GM23338 (cell line): ENCODE measurements around the gene RGSL1. TPM values are rescaled to one million over a fixed set of nuclear protein-coding genes. Genes with fewer than 3 reads are reported as not detected.
A peak's percentile ranks its signal among the peaks of the same experiment; 100 is the strongest.

ENCODE experiments used
- ATAC-seq: fragments of 200-7000 bp; cut with Tn5 transposase; 3 replicates; pipeline ENCODE4 v1.9.1; 2020
- DNase-seq: peaks from one replicate; pipeline ENCODE4 v3.0.0-alpha.2; 2015; ENCODE audit warnings: low spot score
- H2AFZ ChIP-seq: fragments of 200-600 bp; sonication (generic); 2 replicates; pipeline ENCODE4 v1.8.0; 2016; ENCODE audit warnings: antibody characterized with exemption, mild to moderate bottlenecking, moderate library complexity
- H3F3A ChIP-seq: fragments of 200-600 bp; sonication (generic); replicated peaks from 2 replicates; pipeline ENCODE4 v1.8.0; 2017; ENCODE audit warnings: antibody characterized with exemption, mixed run types, low read depth
- H3K27ac ChIP-seq: fragments of 200-600 bp; sonication (generic); 2 replicates; pipeline ENCODE4 v1.6.1; 2016; ENCODE audit warnings: low read depth
- H3K27me3 ChIP-seq: fragments of 200-600 bp; sonication (generic); 2 replicates; pipeline ENCODE4 v1.8.0; 2016; ENCODE audit warnings: mild to moderate bottlenecking, mixed run types, moderate library complexity; ENCODE audit not compliant: insufficient read depth
- H3K36me3 ChIP-seq: fragments of 200-600 bp; sonication (generic); 2 replicates; pipeline ENCODE4 v1.8.0; 2016; ENCODE audit warnings: mild to moderate bottlenecking; ENCODE audit not compliant: insufficient read depth
- H3K4me1 ChIP-seq: fragments of 200-600 bp; sonication (generic); 2 replicates; pipeline ENCODE4 v1.8.0; 2016; ENCODE audit warnings: mild to moderate bottlenecking, moderate library complexity; ENCODE audit not compliant: insufficient read depth
- H3K4me2 ChIP-seq: fragments of 200-600 bp; sonication (generic); 2 replicates; pipeline ENCODE4 v1.7.1; 2017; ENCODE audit warnings: mixed run types
- H3K4me3 ChIP-seq: fragments of 200-600 bp; sonication (generic); 2 replicates; pipeline ENCODE4 v1.6.1; 2016; ENCODE audit warnings: mixed run types
- H3K79me2 ChIP-seq: fragments of 200-600 bp; sonication (generic); replicated peaks from 2 replicates; pipeline ENCODE4 v1.8.0; 2017; ENCODE audit warnings: mild to moderate bottlenecking; ENCODE audit not compliant: insufficient read depth
- H3K9me2 ChIP-seq: fragments of 200-600 bp; sonication (generic); 2 replicates; pipeline ENCODE4 v1.8.0; 2017; ENCODE audit not compliant: insufficient read depth
- H4K20me1 ChIP-seq: fragments of 200-600 bp; sonication (generic); replicated peaks from 2 replicates; pipeline ENCODE4 v1.8.0; 2017; ENCODE audit warnings: mild to moderate bottlenecking; ENCODE audit not compliant: insufficient read depth
- H3K27ac Mint-ChIP-seq: 2 replicates; pipeline ENCODE4 v1.8.0; 2020; ENCODE audit warnings: inconsistent platforms, mild to moderate bottlenecking, moderate library complexity, mixed read lengths
- H3K27me3 Mint-ChIP-seq: 3 replicates; pipeline ENCODE4 v1.8.0; 2022; ENCODE audit warnings: low read depth, mild to moderate bottlenecking, moderate library complexity, mixed read lengths, inconsistent platforms; ENCODE audit not compliant: insufficient read depth, poor library complexity
- H3K36me3 Mint-ChIP-seq: 3 replicates; pipeline ENCODE4 v1.8.0; 2021; ENCODE audit warnings: low read depth, mild to moderate bottlenecking, inconsistent platforms, moderate library complexity, mixed read lengths
- H3K4me1 Mint-ChIP-seq: 3 replicates; pipeline ENCODE4 v1.8.0; 2020; ENCODE audit warnings: mild to moderate bottlenecking, inconsistent platforms, mixed read lengths
- H3K4me3 Mint-ChIP-seq: 3 replicates; pipeline ENCODE4 v1.8.0; 2021; ENCODE audit warnings: moderate library complexity, mild to moderate bottlenecking, inconsistent platforms, mixed read lengths
- H3K9me3 Mint-ChIP-seq: 3 replicates; pipeline ENCODE4 v1.8.0; 2020; ENCODE audit warnings: moderate library complexity, mild to moderate bottlenecking, inconsistent platforms, mixed read lengths
- CREB1 ChIP-seq: fragments of 250-450 bp; sonication (Bioruptor Pico); IDR thresholded peaks from 2 replicates; pipeline ENCODE4 v1.5.0; 2020; ENCODE audit warnings: low read depth, mild to moderate bottlenecking, moderate library complexity
- EZH2 ChIP-seq: fragments of 200-600 bp; sonication (generic); IDR thresholded peaks from one replicate; pipeline ENCODE4 v1.8.0; 2017; ENCODE audit warnings: antibody characterized with exemption, mild to moderate bottlenecking, low read depth; ENCODE audit not compliant: unreplicated experiment
- NANOG ChIP-seq: IDR thresholded peaks from 2 replicates; pipeline ENCODE4 v1.6.1; 2016; ENCODE audit warnings: antibody characterized with exemption, borderline replicate concordance
- POLR2AphosphoS5 ChIP-seq: IDR thresholded peaks from 2 replicates; pipeline ENCODE4 v1.6.1; 2016; ENCODE audit warnings: antibody characterized with exemption, low read depth
- STAT1 ChIP-seq: IDR thresholded peaks from one replicate; pipeline ENCODE4 v1.6.1; 2016; ENCODE audit warnings: antibody characterized with exemption; ENCODE audit not compliant: unreplicated experiment
- ZNF331 ChIP-seq: fragments of 250-450 bp; sonication (Bioruptor Pico); IDR thresholded peaks from 2 replicates; pipeline ENCODE4 v1.5.0; 2020; ENCODE audit warnings: low read depth, mild to moderate bottlenecking, moderate library complexity
- polyA plus RNA-seq: library from polyadenylated mRNA; unstranded; fragments of >200 nt; fragmentation: Nextera tagmentation; extraction: Ambion mirVana; gene quantifications from 2 replicates; pipeline ENCODE4 v1.2.1, GENCODE V29; 2016
- total RNA-seq: library from RNA; depleted of rRNA; stranded (reverse); fragments of >200 nt; shearing (Covaris generic); gene quantifications from 2 replicates; pipeline ENCODE4 v1.2.3, GENCODE V29; 2014
- TF ChIP-seq, protein P1 (sequence below): IDR thresholded peaks from 2 replicates; pipeline ENCODE4 v1.6.1; 2016; ENCODE audit warnings: antibody characterized with exemption
- TF ChIP-seq, protein P2 (sequence below): IDR thresholded peaks from one replicate; pipeline ENCODE4 v1.6.1; 2018; ENCODE audit warnings: antibody characterized with exemption; ENCODE audit not compliant: unreplicated experiment
- TF ChIP-seq, protein P3 (sequence below): fragments of 250-450 bp; sonication (Bioruptor Pico); IDR thresholded peaks from 2 replicates; pipeline ENCODE4 v1.5.0; 2020; ENCODE audit warnings: mild to moderate bottlenecking, moderate library complexity

The RGSL1 gene
- total and polyA plus RNA-seq, 2 experiments from 2014 or later, result not detected

DNA sequence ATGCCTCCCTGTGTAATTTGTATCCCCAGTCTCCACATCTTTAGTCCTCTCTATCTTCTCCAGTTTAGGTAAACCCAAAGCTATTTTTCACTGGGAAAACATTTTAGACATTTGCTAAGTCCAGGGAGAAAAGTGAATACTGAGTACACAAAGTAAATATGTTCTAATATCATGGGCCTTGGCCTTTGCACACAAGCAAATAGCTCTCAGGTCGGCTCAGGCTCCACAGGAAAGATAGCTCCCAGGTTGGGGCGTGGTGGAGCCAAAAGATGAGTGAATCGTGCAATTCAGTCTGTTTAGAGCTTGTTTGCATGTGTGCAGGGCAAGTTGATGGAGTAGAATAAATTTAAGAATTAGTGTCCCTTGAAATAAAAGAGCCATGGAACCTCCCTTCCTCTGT is 7.9 kb downstream of the RGSL1 start:
- Histone ChIP-seq H3K27ac (no peak overlapping the region), H3K4me2 (no peak overlapping the region), H4K20me1 (no peaks in the 10 kb centered on the region), H3K79me2 (no peaks in the 10 kb centered on the region), H3F3A (no peaks in the 10 kb centered on the region), H3K36me3 (no peaks in the 10 kb centered on the region), H3K27me3 (no peaks in the 10 kb centered on the region), H3K4me1 (no peaks in the 10 kb centered on the region), H2AFZ (0 out of 2 replicates have a peak overlapping the region, but pooled peaks have one; percentile 32), H3K9me2 (no peaks in the 10 kb centered on the region), H3K4me3 (no peak overlapping the region)
- Mint-ChIP-seq H3K27ac (no peak overlapping the region), H3K4me3 (no peak overlapping the region), H3K36me3 (no peaks in the 10 kb centered on the region), H3K4me1 (peaks cover 17% of the 10 kb centered on the region; the same call in 2 of the 3 replicates), H3K9me3 (peaks cover 6% of the 10 kb centered on the region; the same call in 2 of the 3 replicates), H3K27me3 (no peaks in the 10 kb centered on the region)
- TF ChIP-seq, protein P1, sequence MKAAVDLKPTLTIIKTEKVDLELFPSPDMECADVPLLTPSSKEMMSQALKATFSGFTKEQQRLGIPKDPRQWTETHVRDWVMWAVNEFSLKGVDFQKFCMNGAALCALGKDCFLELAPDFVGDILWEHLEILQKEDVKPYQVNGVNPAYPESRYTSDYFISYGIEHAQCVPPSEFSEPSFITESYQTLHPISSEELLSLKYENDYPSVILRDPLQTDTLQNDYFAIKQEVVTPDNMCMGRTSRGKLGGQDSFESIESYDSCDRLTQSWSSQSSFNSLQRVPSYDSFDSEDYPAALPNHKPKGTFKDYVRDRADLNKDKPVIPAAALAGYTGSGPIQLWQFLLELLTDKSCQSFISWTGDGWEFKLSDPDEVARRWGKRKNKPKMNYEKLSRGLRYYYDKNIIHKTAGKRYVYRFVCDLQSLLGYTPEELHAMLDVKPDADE, result no peak
- TF ChIP-seq, protein P2, sequence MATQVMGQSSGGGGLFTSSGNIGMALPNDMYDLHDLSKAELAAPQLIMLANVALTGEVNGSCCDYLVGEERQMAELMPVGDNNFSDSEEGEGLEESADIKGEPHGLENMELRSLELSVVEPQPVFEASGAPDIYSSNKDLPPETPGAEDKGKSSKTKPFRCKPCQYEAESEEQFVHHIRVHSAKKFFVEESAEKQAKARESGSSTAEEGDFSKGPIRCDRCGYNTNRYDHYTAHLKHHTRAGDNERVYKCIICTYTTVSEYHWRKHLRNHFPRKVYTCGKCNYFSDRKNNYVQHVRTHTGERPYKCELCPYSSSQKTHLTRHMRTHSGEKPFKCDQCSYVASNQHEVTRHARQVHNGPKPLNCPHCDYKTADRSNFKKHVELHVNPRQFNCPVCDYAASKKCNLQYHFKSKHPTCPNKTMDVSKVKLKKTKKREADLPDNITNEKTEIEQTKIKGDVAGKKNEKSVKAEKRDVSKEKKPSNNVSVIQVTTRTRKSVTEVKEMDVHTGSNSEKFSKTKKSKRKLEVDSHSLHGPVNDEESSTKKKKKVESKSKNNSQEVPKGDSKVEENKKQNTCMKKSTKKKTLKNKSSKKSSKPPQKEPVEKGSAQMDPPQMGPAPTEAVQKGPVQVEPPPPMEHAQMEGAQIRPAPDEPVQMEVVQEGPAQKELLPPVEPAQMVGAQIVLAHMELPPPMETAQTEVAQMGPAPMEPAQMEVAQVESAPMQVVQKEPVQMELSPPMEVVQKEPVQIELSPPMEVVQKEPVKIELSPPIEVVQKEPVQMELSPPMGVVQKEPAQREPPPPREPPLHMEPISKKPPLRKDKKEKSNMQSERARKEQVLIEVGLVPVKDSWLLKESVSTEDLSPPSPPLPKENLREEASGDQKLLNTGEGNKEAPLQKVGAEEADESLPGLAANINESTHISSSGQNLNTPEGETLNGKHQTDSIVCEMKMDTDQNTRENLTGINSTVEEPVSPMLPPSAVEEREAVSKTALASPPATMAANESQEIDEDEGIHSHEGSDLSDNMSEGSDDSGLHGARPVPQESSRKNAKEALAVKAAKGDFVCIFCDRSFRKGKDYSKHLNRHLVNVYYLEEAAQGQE, result no peak
- no peak for TF ChIP-seq POLR2AphosphoS5
- DNase-seq (no peak), ATAC-seq (no peak)

DNA sequence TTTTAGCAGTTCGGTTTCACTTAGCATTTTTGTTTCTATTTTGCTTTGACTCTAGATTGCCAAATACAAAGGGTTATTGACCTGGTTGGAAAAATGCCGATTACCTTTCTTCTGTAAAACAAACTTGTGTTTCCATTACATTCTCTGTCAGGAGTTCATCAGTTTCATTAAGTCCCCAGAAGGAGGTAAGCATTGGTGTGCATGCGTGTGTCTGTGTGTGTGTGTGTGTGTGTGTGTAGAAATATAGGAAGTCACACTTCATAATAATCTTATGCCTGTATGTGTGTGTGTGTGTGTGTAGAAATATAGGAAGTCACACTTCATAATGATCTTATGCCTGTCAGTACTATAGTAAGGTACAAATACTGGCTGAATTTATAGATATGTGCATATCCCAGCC is 10.0 kb downstream of the RGSL1 start:
- no peaks in the 10 kb centered on the region for H3K79me2 ChIP-seq
- no peak for ATAC-seq
- H3K4me3 ChIP-seq, result no peak overlapping the region
- no peaks in the 10 kb centered on the region for H3K4me1 ChIP-seq
- DNase-seq, result no peak
- Mint-ChIP-seq H3K4me3 (no peak overlapping the region), H3K9me3 (peaks cover 11% of the 10 kb centered on the region), H3K27ac (no peak overlapping the region), H3K4me1 (0 out of 3 replicates have a peak, but pooled peaks cover 3% of the 10 kb centered on the region), H3K36me3 (no peaks in the 10 kb centered on the region), H3K27me3 (no peaks in the 10 kb centered on the region)
- H3K4me2 ChIP-seq, result no peak overlapping the region
- H2AFZ ChIP-seq, result no peak overlapping the region
- no peaks in the 10 kb centered on the region for H3F3A ChIP-seq
- H3K36me3 ChIP-seq, result no peaks in the 10 kb centered on the region
- H3K27ac ChIP-seq, result no peak overlapping the region
- H3K9me2 ChIP-seq, result no peaks in the 10 kb centered on the region
- no peaks in the 10 kb centered on the region for H3K27me3 ChIP-seq
- no peaks in the 10 kb centered on the region for H4K20me1 ChIP-seq
- TF ChIP-seq NANOG, result no peak
- TF ChIP-seq, protein P3, sequence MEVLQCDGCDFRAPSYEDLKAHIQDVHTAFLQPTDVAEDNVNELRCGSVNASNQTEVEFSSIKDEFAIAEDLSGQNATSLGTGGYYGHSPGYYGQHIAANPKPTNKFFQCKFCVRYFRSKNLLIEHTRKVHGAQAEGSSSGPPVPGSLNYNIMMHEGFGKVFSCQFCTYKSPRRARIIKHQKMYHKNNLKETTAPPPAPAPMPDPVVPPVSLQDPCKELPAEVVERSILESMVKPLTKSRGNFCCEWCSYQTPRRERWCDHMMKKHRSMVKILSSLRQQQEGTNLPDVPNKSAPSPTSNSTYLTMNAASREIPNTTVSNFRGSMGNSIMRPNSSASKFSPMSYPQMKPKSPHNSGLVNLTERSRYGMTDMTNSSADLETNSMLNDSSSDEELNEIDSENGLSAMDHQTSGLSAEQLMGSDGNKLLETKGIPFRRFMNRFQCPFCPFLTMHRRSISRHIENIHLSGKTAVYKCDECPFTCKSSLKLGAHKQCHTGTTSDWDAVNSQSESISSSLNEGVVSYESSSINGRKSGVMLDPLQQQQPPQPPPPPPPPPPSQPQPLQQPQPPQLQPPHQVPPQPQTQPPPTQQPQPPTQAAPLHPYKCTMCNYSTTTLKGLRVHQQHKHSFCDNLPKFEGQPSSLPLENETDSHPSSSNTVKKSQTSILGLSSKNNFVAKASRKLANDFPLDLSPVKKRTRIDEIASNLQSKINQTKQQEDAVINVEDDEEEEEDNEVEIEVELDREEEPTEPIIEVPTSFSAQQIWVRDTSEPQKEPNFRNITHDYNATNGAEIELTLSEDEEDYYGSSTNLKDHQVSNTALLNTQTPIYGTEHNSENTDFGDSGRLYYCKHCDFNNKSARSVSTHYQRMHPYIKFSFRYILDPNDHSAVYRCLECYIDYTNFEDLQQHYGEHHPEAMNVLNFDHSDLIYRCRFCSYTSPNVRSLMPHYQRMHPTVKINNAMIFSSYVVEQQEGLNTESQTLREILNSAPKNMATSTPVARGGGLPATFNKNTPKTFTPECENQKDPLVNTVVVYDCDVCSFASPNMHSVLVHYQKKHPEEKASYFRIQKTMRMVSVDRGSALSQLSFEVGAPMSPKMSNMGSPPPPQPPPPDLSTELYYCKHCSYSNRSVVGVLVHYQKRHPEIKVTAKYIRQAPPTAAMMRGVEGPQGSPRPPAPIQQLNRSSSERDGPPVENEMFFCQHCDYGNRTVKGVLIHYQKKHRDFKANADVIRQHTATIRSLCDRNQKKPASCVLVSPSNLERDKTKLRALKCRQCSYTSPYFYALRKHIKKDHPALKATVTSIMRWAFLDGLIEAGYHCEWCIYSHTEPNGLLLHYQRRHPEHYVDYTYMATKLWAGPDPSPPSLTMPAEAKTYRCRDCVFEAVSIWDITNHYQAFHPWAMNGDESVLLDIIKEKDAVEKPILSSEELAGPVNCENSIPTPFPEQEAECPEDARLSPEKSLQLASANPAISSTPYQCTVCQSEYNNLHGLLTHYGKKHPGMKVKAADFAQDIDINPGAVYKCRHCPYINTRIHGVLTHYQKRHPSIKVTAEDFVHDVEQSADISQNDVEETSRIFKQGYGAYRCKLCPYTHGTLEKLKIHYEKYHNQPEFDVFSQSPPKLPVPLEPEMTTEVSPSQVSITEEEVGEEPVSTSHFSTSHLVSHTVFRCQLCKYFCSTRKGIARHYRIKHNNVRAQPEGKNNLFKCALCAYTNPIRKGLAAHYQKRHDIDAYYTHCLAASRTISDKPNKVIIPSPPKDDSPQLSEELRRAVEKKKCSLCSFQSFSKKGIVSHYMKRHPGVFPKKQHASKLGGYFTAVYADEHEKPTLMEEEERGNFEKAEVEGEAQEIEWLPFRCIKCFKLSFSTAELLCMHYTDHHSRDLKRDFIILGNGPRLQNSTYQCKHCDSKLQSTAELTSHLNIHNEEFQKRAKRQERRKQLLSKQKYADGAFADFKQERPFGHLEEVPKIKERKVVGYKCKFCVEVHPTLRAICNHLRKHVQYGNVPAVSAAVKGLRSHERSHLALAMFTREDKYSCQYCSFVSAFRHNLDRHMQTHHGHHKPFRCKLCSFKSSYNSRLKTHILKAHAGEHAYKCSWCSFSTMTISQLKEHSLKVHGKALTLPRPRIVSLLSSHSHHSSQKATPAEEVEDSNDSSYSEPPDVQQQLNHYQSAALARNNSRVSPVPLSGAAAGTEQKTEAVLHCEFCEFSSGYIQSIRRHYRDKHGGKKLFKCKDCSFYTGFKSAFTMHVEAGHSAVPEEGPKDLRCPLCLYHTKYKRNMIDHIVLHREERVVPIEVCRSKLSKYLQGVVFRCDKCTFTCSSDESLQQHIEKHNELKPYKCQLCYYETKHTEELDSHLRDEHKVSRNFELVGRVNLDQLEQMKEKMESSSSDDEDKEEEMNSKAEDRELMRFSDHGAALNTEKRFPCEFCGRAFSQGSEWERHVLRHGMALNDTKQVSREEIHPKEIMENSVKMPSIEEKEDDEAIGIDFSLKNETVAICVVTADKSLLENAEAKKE (CRISPR knock-in tag), result no peak
- no peak for TF ChIP-seq EZH2
- TF ChIP-seq ZNF331 (CRISPR knock-in tag), result no peak
- TF ChIP-seq STAT1, result no peak
- no peak for TF ChIP-seq CREB1 (CRISPR knock-in tag)
